Uterus (tissue), 4 donors: ENCODE results near the gene DNAH11. TPM values are rescaled to one million over a fixed set of nuclear protein-coding genes. Genes with fewer than 3 reads are reported as not detected.

Experiments used
- DNase-seq, 2 donors: peaks; one replicate each; pipeline ENCODE4 v3.0.0-alpha.2; 2019 to 2020
- H3K27ac ChIP-seq, 2 donors: fragments of 200-600 bp; sonication (generic); 1 replicate in 1 of 2; 2 replicates in 1 of 2; pipeline ENCODE4 v1.5.1; 2016 to 2018
- H3K27me3 ChIP-seq, 2 donors: fragments of 200-600 bp; sonication (generic); one replicate each; pipeline ENCODE4 v1.5.1; 2018 to 2019; ENCODE audit warnings: control low read depth in 1 of 2
- H3K36me3 ChIP-seq, 2 donors: fragments of 200-600 bp; sonication (generic); one replicate each; pipeline ENCODE4 v1.5.1; 2019; ENCODE audit warnings: control low read depth in 1 of 2
- H3K4me1 ChIP-seq, 2 donors: fragments of 200-600 bp; sonication (generic); one replicate each; pipeline ENCODE4 v1.5.1; 2018 to 2019; ENCODE audit warnings: control low read depth in 1 of 2
- H3K4me3 ChIP-seq, 2 donors: fragments of 200-600 bp; sonication (generic); 1 replicate in 1 of 2; 2 replicates in 1 of 2; pipeline ENCODE4 v1.5.1; 2018 to 2019; ENCODE audit warnings: mild to moderate bottlenecking in 1 of 2
- H3K9me3 ChIP-seq, 2 donors: fragments of 200-600 bp; sonication (generic); one replicate each; pipeline ENCODE4 v1.5.1; 2019; ENCODE audit warnings: control low read depth in 1 of 2
- POLR2A ChIP-seq, 2 donors: fragments of 450-650 bp; IDR thresholded peaks; one replicate each; pipeline ENCODE4 v1.6.1; 2016; ENCODE audit warnings: antibody characterized with exemption in 2 of 2, mild to moderate bottlenecking in 1 of 2, moderate library complexity in 1 of 2
- intact Hi-C: fragments of 100-400 bp; cut with DNase I; formaldehyde crosslinking; loops from one replicate; pipeline ENCODE4 v1.15.1; 2023; ENCODE audit warnings: low total_unique reads
- total RNA-seq, 4 donors: library from RNA; depleted of rRNA in 3 of 4; stranded (reverse); fragments of >200 nt in 3 of 4; gene quantifications; one replicate each; pipeline versions ENCODE4 v1.1.0 to v1.2.4, GENCODE V29; 2014 to 2023
- TF ChIP-seq, protein P1 (sequence below), 4 experiments: fragments of 200-600 bp in 2 of 4; fragments of 450-650 bp in 2 of 4; sonication (generic) in 2 of 4; IDR thresholded peaks; one replicate each; pipeline ENCODE4 v1.5.1; 2016 to 2019; ENCODE audit warnings: antibody characterized with exemption in 4 of 4, mild to moderate bottlenecking in 2 of 4, moderate library complexity in 1 of 4
- donor health status: DM: yes; HTN: yes; CAD: no.

Gene DNAH11
- total RNA-seq, 4 donors from 2014 or later, result 0.26 to 6.8 (median 1.5) TPM

DNA sequence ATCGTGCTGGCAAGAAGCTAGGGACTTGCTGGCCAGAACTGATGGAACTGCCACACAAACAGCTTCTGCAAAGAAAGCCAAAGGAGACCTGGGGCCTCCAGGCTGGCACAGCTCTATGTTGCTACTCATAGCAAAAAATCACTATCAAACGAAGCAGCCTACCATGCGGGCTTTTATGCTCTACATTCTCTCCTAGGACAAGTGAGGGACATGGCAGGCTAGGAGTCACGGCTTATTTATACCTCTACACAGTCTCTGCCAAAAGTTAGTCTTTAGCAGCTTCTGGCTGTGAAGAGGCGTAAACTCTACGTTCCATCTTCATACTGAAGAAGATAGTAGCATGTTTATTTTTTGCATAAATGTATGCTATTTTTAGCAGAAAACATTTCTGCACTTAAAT, 367.4 kb downstream of the DNAH11 start:
- no peak for TF ChIP-seq POLR2A (IDR thresholded peaks at IDR 0.05)
- TF ChIP-seq, protein P1, sequence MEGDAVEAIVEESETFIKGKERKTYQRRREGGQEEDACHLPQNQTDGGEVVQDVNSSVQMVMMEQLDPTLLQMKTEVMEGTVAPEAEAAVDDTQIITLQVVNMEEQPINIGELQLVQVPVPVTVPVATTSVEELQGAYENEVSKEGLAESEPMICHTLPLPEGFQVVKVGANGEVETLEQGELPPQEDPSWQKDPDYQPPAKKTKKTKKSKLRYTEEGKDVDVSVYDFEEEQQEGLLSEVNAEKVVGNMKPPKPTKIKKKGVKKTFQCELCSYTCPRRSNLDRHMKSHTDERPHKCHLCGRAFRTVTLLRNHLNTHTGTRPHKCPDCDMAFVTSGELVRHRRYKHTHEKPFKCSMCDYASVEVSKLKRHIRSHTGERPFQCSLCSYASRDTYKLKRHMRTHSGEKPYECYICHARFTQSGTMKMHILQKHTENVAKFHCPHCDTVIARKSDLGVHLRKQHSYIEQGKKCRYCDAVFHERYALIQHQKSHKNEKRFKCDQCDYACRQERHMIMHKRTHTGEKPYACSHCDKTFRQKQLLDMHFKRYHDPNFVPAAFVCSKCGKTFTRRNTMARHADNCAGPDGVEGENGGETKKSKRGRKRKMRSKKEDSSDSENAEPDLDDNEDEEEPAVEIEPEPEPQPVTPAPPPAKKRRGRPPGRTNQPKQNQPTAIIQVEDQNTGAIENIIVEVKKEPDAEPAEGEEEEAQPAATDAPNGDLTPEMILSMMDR (IDR thresholded peaks at IDR 0.05), result no peak
- Histone ChIP-seq H3K27ac (no peak overlapping the region), H3K9me3 (no peaks in the 10 kb centered on the region), H3K4me1 (no peaks in the 10 kb centered on the region), H3K4me3 (no peak overlapping the region), H3K36me3 (no peaks in the 10 kb centered on the region), H3K27me3 (no peaks in the 10 kb centered on the region)
- DNase-seq, result no peak
- intact Hi-C loops, result no loop called here

DNA sequence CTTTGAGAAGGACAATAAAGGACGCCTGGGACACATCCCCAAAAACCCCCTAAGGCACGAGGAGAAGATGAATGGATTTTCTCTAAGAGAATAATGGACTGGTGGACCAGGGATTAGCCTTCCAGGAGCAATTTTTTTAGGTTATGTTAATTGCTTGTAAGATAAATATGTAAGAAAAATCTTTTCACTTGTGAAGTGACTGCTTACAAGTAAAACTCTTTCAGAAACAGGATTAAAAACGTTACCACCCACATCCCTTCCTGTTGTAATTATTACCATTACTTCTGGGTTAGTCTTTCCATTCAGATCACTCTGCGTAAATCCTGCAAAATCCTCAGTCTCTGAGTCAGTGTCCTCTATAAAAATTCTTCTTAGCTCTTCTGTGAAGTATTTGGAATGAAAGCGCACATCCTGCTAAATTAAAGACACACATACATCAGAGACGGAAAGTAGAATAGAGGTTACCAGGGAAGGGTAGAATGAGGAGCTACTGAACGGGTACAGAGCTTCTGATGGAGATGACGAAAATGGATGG, 368.6 kb downstream of the DNAH11 start:
- Histone ChIP-seq H3K27ac (no peak overlapping the region), H3K9me3 (no peaks in the 10 kb centered on the region), H3K4me1 (no peaks in the 10 kb centered on the region), H3K4me3 (no peak overlapping the region), H3K27me3 (no peaks in the 10 kb centered on the region), H3K36me3 (no peaks in the 10 kb centered on the region)
- intact Hi-C loops, result no loop called here
- no peak for TF ChIP-seq POLR2A (IDR thresholded peaks at IDR 0.05)
- TF ChIP-seq, protein P1 (IDR thresholded peaks at IDR 0.05), result no peak
- no peak for DNase-seq

DNA sequence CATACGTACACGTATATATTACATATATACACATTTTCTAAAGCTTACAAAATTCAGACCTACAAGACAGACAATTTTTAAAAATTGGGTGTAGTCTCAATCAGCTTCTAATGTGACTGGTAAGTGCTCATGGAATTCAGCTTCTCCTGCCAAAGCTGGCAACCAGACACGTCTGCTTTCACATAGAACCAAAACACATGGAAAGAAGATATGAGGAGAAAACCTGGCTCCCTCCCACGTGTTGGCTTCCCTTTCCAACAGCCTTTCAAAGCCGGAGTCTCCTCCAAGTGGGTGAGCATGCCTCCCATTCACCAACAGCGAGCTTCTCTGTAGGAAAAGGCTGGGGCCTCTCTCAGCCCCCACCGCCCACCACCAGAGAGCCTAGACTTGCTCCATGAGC, 369.5 kb downstream of the DNAH11 start:
- intact Hi-C loops, result no loop called here
- Histone ChIP-seq H3K27me3 (no peaks in the 10 kb centered on the region), H3K27ac (no peak overlapping the region), H3K9me3 (no peaks in the 10 kb centered on the region), H3K36me3 (no peaks in the 10 kb centered on the region), H3K4me1 (no peaks in the 10 kb centered on the region), H3K4me3 (no peak overlapping the region)
- no peak for DNase-seq
- TF ChIP-seq, protein P1 (IDR thresholded peaks at IDR 0.05), result no peak
- TF ChIP-seq POLR2A (IDR thresholded peaks at IDR 0.05), result no peak

GRCh38 chr7:21912931-21913780, 370.3 kb downstream of the DNAH11 start:
- Histone ChIP-seq H3K4me1 (no peaks in the 10 kb centered on the region), H3K27me3 (no peaks in the 10 kb centered on the region), H3K27ac (no peak overlapping the region), H3K9me3 (no peaks in the 10 kb centered on the region), H3K36me3 (no peaks in the 10 kb centered on the region), H3K4me3 (no peak overlapping the region)
- no peak for DNase-seq
- no peak for TF ChIP-seq POLR2A (IDR thresholded peaks at IDR 0.05)
- TF ChIP-seq, protein P1 (IDR thresholded peaks at IDR 0.05), result no peak
- intact Hi-C loops, result no loop called here

GRCh38 chr7:21914671-21915070, 371.8 kb downstream of the DNAH11 start:
- no peaks in the 10 kb centered on the region for H3K36me3 ChIP-seq
- intact Hi-C loops, result no loop called here
- TF ChIP-seq, protein P1 (IDR thresholded peaks at IDR 0.05), result no peak
- no peak for TF ChIP-seq POLR2A (IDR thresholded peaks at IDR 0.05)
- H3K27me3 ChIP-seq, result no peaks in the 10 kb centered on the region
- no peaks in the 10 kb centered on the region for H3K4me1 ChIP-seq
- no peak overlapping the region for H3K4me3 ChIP-seq
- H3K9me3 ChIP-seq, result no peaks in the 10 kb centered on the region
- H3K27ac ChIP-seq, result no peak overlapping the region
- no peak for DNase-seq
